OCI-LY1 (cell line): ENCODE results near the gene NCAPD2.

Experiments
- EZH2 ChIP-seq: fragments of 200-600 bp; sonication (generic), shearing (Covaris generic); IDR thresholded peaks from 2 replicates; pipeline ENCODE4 v1.8.0; 2017; ENCODE audit warnings: borderline replicate concordance, mixed run types, mild to moderate bottlenecking, antibody characterized with exemption, low read length, moderate library complexity, mixed read lengths
- TF ChIP-seq, protein P1 (sequence below): fragments of 200-600 bp; sonication (generic), shearing (Covaris generic); IDR thresholded peaks from 2 replicates; pipeline ENCODE4 v1.5.1; 2017; ENCODE audit warnings: mild to moderate bottlenecking, antibody characterized with exemption, low read length, moderate library complexity, mixed read lengths

DNA sequence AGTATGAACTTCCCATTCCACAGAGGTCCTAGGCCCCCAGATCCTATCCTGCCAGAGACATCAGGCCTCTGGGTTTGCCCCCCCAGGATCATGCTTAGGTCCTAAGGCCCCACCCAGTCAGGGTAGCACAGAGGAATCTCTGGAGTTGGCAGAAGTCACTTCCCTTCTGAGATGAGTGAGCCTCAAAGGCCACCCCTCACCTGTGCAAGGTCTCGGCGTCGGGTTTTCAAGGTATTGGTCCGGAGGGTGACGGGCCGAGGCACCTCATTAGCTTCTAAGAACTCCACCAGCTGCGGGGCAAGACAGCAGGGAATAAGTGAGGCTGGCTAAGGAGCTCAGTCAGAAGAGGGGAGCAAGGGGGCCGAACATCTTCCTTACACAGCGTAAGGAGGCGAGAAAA lies 69.0 kb downstream of the NCAPD2 start:
- TF ChIP-seq, protein P1, sequence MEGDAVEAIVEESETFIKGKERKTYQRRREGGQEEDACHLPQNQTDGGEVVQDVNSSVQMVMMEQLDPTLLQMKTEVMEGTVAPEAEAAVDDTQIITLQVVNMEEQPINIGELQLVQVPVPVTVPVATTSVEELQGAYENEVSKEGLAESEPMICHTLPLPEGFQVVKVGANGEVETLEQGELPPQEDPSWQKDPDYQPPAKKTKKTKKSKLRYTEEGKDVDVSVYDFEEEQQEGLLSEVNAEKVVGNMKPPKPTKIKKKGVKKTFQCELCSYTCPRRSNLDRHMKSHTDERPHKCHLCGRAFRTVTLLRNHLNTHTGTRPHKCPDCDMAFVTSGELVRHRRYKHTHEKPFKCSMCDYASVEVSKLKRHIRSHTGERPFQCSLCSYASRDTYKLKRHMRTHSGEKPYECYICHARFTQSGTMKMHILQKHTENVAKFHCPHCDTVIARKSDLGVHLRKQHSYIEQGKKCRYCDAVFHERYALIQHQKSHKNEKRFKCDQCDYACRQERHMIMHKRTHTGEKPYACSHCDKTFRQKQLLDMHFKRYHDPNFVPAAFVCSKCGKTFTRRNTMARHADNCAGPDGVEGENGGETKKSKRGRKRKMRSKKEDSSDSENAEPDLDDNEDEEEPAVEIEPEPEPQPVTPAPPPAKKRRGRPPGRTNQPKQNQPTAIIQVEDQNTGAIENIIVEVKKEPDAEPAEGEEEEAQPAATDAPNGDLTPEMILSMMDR, result no peak
- TF ChIP-seq EZH2, result no peak
